Measurements from ENCODE around the gene CCDC14. TPM values are rescaled to one million over a fixed set of nuclear protein-coding genes. Genes with fewer than 3 reads are reported as not detected.

Gene CCDC14
- polyA plus RNA-seq, 1 donor from 2014 or later, result 266 TPM

GRCh38 chr3:123880998-123881561 lies 79.9 kb downstream of the CCDC14 start:
- H3K9me2 ChIP-seq (ENCODE audit: insufficient read depth, low read length), result no peaks in the 10 kb centered on the region
- H3K79me2 ChIP-seq (replicated peaks; ENCODE audit: insufficient read depth, low read length), result no peaks in the 10 kb centered on the region
- H2AFZ ChIP-seq (ENCODE audit: low read depth, low read length), result no peak overlapping the region
- no peak overlapping the region for H3K27ac ChIP-seq (ENCODE audit: low read length)
- H3F3A ChIP-seq (ENCODE audit: insufficient read depth, low read length, poor library complexity, severe bottlenecking), result no peaks in the 10 kb centered on the region
- H3K27me3 ChIP-seq (ENCODE audit: insufficient read depth, low read depth, low read length), result peaks cover 12% of the 10 kb centered on the region
- H3K4me2 ChIP-seq (ENCODE audit: low read length), result no peak overlapping the region
- H4K20me1 ChIP-seq (ENCODE audit: insufficient read depth), result no peaks in the 10 kb centered on the region
- H3K4me3 ChIP-seq (ENCODE audit: low read length), result no peak overlapping the region
- H3K9me3 ChIP-seq (ENCODE audit: low read length), result no peaks in the 10 kb centered on the region
- H3K9ac ChIP-seq (ENCODE audit: low read length), result no peak overlapping the region
- TF ChIP-seq EP300 (conservative IDR thresholded peaks at IDR 0.05; ENCODE audit: poor library complexity, severe bottlenecking), result no peak
- TF ChIP-seq POLR2AphosphoS5 (IDR thresholded peaks at IDR 0.05), result no peak
- no peak for TF ChIP-seq TAF1 (IDR thresholded peaks at IDR 0.05; ENCODE audit: low read depth)
- no peak for TF ChIP-seq EZH2 (IDR thresholded peaks at IDR 0.05; ENCODE audit: borderline replicate concordance, insufficient read depth, low read length, poor library complexity, severe bottlenecking)
- no peak for TF ChIP-seq CTCF (IDR thresholded peaks at IDR 0.05; ENCODE audit: poor library complexity, severe bottlenecking)
- no peak for TF ChIP-seq REST (IDR thresholded peaks at IDR 0.05; ENCODE audit: borderline replicate concordance)
- H3K36me3 ChIP-seq (ENCODE audit: insufficient read depth, low read length), result no peaks in the 10 kb centered on the region

- H4K20me1 ChIP-seq (ENCODE audit: insufficient read depth), result no peaks in the 10 kb centered on the region
- no peak overlapping the region for H3K27ac ChIP-seq (ENCODE audit: low read length)
- no peaks in the 10 kb centered on the region for H3K9me3 ChIP-seq (ENCODE audit: low read length)
- no peaks in the 10 kb centered on the region for H3K79me2 ChIP-seq (replicated peaks; ENCODE audit: insufficient read depth, low read length)
- H3K9me2 ChIP-seq (ENCODE audit: insufficient read depth, low read length), result no peaks in the 10 kb centered on the region
- no peak overlapping the region for H3K4me2 ChIP-seq (ENCODE audit: low read length)
- TF ChIP-seq MXI1 (conservative IDR thresholded peaks at IDR 0.05; ENCODE audit: poor library complexity, severe bottlenecking) (no peak), CTCF (IDR thresholded peaks at IDR 0.05; ENCODE audit: poor library complexity, severe bottlenecking) (no peak), EZH2 (IDR thresholded peaks at IDR 0.05; ENCODE audit: borderline replicate concordance, insufficient read depth, low read length, poor library complexity, severe bottlenecking) (no peak), EP300 (conservative IDR thresholded peaks at IDR 0.05; ENCODE audit: poor library complexity, severe bottlenecking) (no peak), SMC3 (conservative IDR thresholded peaks at IDR 0.05; ENCODE audit: poor library complexity) (no peak), POLR2AphosphoS5 (IDR thresholded peaks at IDR 0.05) (no peak), REST (IDR thresholded peaks at IDR 0.05; ENCODE audit: borderline replicate concordance) (no peak), TAF1 (IDR thresholded peaks at IDR 0.05; ENCODE audit: low read depth) (no peak), RAD21 (conservative IDR thresholded peaks at IDR 0.05) (no peak)
- no peaks in the 10 kb centered on the region for H3F3A ChIP-seq (ENCODE audit: insufficient read depth, low read length, poor library complexity, severe bottlenecking)
- H3K4me3 ChIP-seq (ENCODE audit: low read length), result no peak overlapping the region
- no peak overlapping the region for H3K9ac ChIP-seq (ENCODE audit: low read length)
- H2AFZ ChIP-seq (ENCODE audit: low read depth, low read length), result no peak overlapping the region
- H3K27me3 ChIP-seq (ENCODE audit: insufficient read depth, low read depth, low read length), result peaks cover 6% of the 10 kb centered on the region
- no peaks in the 10 kb centered on the region for H3K36me3 ChIP-seq (ENCODE audit: insufficient read depth, low read length)
Measured at GRCh38 chr3:123878807-123879206, 82.2 kb downstream of the CCDC14 start.
